ENCODE data around the gene OTOF.

DNA sequence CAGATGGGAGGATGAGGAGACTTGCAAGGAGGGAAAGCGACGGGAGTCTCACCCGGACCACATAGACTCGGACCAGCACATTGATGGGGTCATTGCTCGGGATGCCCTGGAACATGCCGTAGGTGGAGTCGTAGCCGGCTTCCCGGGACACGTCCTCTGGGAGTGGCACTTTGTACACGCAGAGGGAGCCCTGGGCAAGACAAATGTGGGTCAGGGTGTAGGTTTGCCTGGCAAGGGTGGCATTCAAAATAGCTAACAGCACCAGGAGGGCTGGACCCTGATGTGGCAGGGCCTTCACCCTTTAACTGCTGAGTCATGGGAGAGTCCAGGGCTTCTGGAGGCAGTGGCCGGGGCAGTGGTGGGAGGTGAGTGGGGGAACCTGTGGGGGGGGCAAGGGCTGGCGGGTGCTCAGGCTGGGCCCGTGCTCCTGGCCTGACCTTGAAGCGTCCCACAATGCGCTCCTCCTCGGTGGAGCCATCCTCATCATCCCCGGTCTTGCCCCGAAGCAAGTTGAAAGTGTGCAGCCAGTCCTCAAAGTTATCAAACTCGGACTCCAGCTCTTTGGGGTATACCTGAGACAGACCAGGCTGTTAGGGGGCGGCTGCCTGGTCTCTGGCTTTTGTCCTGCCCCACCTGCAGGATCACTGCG, 11.1 kb downstream of the OTOF start:
- TF ChIP-seq, protein P1, sequence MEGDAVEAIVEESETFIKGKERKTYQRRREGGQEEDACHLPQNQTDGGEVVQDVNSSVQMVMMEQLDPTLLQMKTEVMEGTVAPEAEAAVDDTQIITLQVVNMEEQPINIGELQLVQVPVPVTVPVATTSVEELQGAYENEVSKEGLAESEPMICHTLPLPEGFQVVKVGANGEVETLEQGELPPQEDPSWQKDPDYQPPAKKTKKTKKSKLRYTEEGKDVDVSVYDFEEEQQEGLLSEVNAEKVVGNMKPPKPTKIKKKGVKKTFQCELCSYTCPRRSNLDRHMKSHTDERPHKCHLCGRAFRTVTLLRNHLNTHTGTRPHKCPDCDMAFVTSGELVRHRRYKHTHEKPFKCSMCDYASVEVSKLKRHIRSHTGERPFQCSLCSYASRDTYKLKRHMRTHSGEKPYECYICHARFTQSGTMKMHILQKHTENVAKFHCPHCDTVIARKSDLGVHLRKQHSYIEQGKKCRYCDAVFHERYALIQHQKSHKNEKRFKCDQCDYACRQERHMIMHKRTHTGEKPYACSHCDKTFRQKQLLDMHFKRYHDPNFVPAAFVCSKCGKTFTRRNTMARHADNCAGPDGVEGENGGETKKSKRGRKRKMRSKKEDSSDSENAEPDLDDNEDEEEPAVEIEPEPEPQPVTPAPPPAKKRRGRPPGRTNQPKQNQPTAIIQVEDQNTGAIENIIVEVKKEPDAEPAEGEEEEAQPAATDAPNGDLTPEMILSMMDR (conservative IDR thresholded peaks at IDR 0.05; ENCODE audit: low read depth in 2 of 2) = no peak
- TF ChIP-seq EZH2 (IDR thresholded peaks at IDR 0.05; ENCODE audit: low read depth, unreplicated experiment) (no peak), EZH2phosphoT487 (IDR thresholded peaks at IDR 0.05; ENCODE audit: unreplicated experiment) (no peak), POLR2AphosphoS5 (IDR thresholded peaks at IDR 0.05; ENCODE audit: low read depth) (no peak)

Measured in GM23338 (cell line).